AG09319 (cell line): ENCODE measurements around the gene LPCAT3.
"Not testable (repeated sequence)": the region's sequence is repeated elsewhere in the genome, so short reads cannot be mapped to it uniquely, and the experiment has no call there.

Experiments used
- DNase-seq: peaks from one replicate; pipeline ENCODE4 v3.0.0-alpha.2; 2010; ENCODE audit warnings: low read depth; ENCODE audit errors: extremely low read depth
- CTCF ChIP-seq: IDR thresholded peaks from 2 replicates; pipeline ENCODE4 v1.5.1; 2011; ENCODE audit warnings: low read depth, mild to moderate bottlenecking, inconsistent platforms, low read length, moderate library complexity

The LPCAT3 gene

GRCh38 chr12:7016958-7017571 lies 1.2 kb downstream of the LPCAT3 start:
- TF ChIP-seq CTCF = no peak
- no peak for DNase-seq

GRCh38 chr12:7015555-7016370 lies 2.5 kb downstream of the LPCAT3 start:
- no peak for TF ChIP-seq CTCF
- no peak for DNase-seq

GRCh38 chr12:7013101-7013500 lies 5.2 kb downstream of the LPCAT3 start:
- TF ChIP-seq CTCF = no peak
- DNase-seq = no peak

- DNase-seq = no peak
- no peak for TF ChIP-seq CTCF
Measured at GRCh38 chr12:7012024-7012607, 6.2 kb downstream of the LPCAT3 start.

GRCh38 chr12:7011398-7011797 lies 6.9 kb downstream of the LPCAT3 start:
- not testable (repeated sequence) for DNase-seq

- no peak for TF ChIP-seq CTCF
- no peak for DNase-seq
Measured at GRCh38 chr12:7009512-7009911, 8.8 kb downstream of the LPCAT3 start.

- TF ChIP-seq CTCF = no peak
- no peak for DNase-seq
Measured at GRCh38 chr12:7008864-7009263, 9.4 kb downstream of the LPCAT3 start.
